IMR-90 (cell line): Measurements from ENCODE around the gene C10orf120. TPM values are rescaled to one million over a fixed set of nuclear protein-coding genes. Genes with fewer than 3 reads are reported as not detected.

ENCODE experiments used
- ATAC-seq: fragments of 200-7000 bp; cut with Tn5 transposase; 2 replicates; pipeline ENCODE4 v1.9.1; 2020; ENCODE audit warnings: low read depth, mild to moderate bottlenecking, moderate library complexity
- BruUV-seq: library from RNA; stranded (reverse); fragments of 400-500 nt; replicated peaks from 2 replicates; lab custom pipeline; 2021; lab: Mats Ljungman, UMichigan
- CTCF ChIA-PET: fragments of 300-600 bp; formaldehyde crosslinking; extraction: SDS; loops from one replicate; lab custom pipeline; 2021; ENCODE audit warnings: antibody characterized with exemption; lab: Yijun Ruan, JAX
- POLR2A ChIA-PET: fragments of 300-600 bp; sonication (Branson Sonifier 250); formaldehyde crosslinking; loops from one replicate; lab custom pipeline; 2022; ENCODE audit warnings: antibody characterized with exemption; ENCODE audit not compliant: unreplicated experiment; lab: Charles Lee
- DNase-seq: peaks from one replicate; pipeline ENCODE4 v3.0.0; 2013
- H2AFZ ChIP-seq: replicated peaks from 2 replicates; pipeline ENCODE3; 2013; ENCODE audit warnings: low read length, mild to moderate bottlenecking; ENCODE audit not compliant: poor library complexity
- H2AK5ac ChIP-seq: 2 replicates; pipeline ENCODE4 v1.6.1; 2013; ENCODE audit warnings: low read depth, low read length, inconsistent platforms
- H2AK9ac ChIP-seq: replicated peaks from 2 replicates; pipeline ENCODE3; 2013; ENCODE audit warnings: mild to moderate bottlenecking, low read depth, low read length, moderate library complexity; ENCODE audit not compliant: poor library complexity
- H2BK120ac ChIP-seq: 2 replicates; pipeline ENCODE4 v1.6.1; 2013; ENCODE audit warnings: low read depth, low read length, inconsistent platforms
- H2BK15ac ChIP-seq: 3 replicates; pipeline ENCODE4 v1.6.1; 2013; ENCODE audit warnings: low read depth, low read length, inconsistent platforms
- H2BK20ac ChIP-seq: 2 replicates; pipeline ENCODE4 v1.6.1; 2013; ENCODE audit warnings: low read depth, mild to moderate bottlenecking, inconsistent platforms, low read length, moderate library complexity
- H2BK5ac ChIP-seq: 2 replicates; pipeline ENCODE4 v1.6.1; 2013; ENCODE audit warnings: mild to moderate bottlenecking, low read depth, low read length, inconsistent platforms; ENCODE audit not compliant: poor library complexity, severe bottlenecking
- H3K14ac ChIP-seq: replicated peaks from 2 replicates; pipeline ENCODE4 v1.6.1; 2013; ENCODE audit warnings: low read depth, low read length, inconsistent platforms
- H3K18ac ChIP-seq: 2 replicates; pipeline ENCODE4 v1.6.1; 2013; ENCODE audit warnings: low read depth, low read length, control low read depth
- H3K23ac ChIP-seq: 2 replicates; pipeline ENCODE4 v1.6.1; 2013; ENCODE audit warnings: low read depth, low read length, inconsistent platforms
- H3K27ac ChIP-seq: 2 replicates; pipeline ENCODE4 v1.5.1; 2013; ENCODE audit warnings: mild to moderate bottlenecking, control low read depth, low read length; ENCODE audit not compliant: insufficient read depth
- H3K27me3 ChIP-seq: 2 replicates; pipeline ENCODE4 v1.6.1; 2013; ENCODE audit warnings: low read length; ENCODE audit not compliant: control insufficient read depth, insufficient read depth
- H3K36me3 ChIP-seq: 2 replicates; pipeline ENCODE4 v1.6.1; 2013; ENCODE audit warnings: low read length, mixed read lengths; ENCODE audit not compliant: control insufficient read depth, insufficient read depth
- H3K4ac ChIP-seq: 2 replicates; pipeline ENCODE4 v1.6.1; 2013; ENCODE audit warnings: low read depth, low read length, inconsistent platforms
- H3K4me1 ChIP-seq: 2 replicates; pipeline ENCODE4 v1.6.1; 2013; ENCODE audit warnings: low read length, mixed read lengths; ENCODE audit not compliant: control insufficient read depth, insufficient read depth
- H3K4me2 ChIP-seq: 2 replicates; pipeline ENCODE4 v1.6.1; 2013; ENCODE audit warnings: low read depth, mild to moderate bottlenecking, control low read depth, low read length, moderate library complexity
- H3K4me3 ChIP-seq: 2 replicates; pipeline ENCODE4 v1.5.1; 2013; ENCODE audit warnings: low read depth, mild to moderate bottlenecking, control low read depth, low read length, moderate library complexity; ENCODE audit not compliant: insufficient read depth
- H3K56ac ChIP-seq: 2 replicates; pipeline ENCODE4 v1.6.1; 2013; ENCODE audit warnings: low read length, inconsistent platforms; ENCODE audit not compliant: insufficient read depth; ENCODE audit errors: extremely low read depth
- H3K79me1 ChIP-seq, 2 experiments: 2 replicates each; pipeline ENCODE4 v1.6.1; 2013; ENCODE audit warnings: low read length in 2 of 2, inconsistent platforms in 1 of 2, low read depth in 1 of 2
- H3K9ac ChIP-seq: 2 replicates; pipeline ENCODE4 v1.6.1; 2013; ENCODE audit warnings: low read depth, low read length, control low read depth
- H3K9me1 ChIP-seq: 2 replicates; pipeline ENCODE4 v1.6.1; 2013; ENCODE audit warnings: low read length, inconsistent platforms; ENCODE audit not compliant: insufficient read depth
- H3K9me3 ChIP-seq: 2 replicates; pipeline ENCODE4 v1.6.1; 2013; ENCODE audit warnings: low read length; ENCODE audit not compliant: control insufficient read depth, insufficient read depth
- H4K20me1 ChIP-seq: 2 replicates; pipeline ENCODE4 v1.6.1; 2013; ENCODE audit warnings: low read length, inconsistent platforms; ENCODE audit not compliant: insufficient read depth
- H4K5ac ChIP-seq: 2 replicates; pipeline ENCODE4 v1.6.1; 2013; ENCODE audit warnings: mild to moderate bottlenecking, low read depth, low read length, control low read depth
- H4K8ac ChIP-seq, 2 experiments: 2 replicates each; pipeline ENCODE4 v1.6.1; 2013; ENCODE audit warnings: low read depth in 2 of 2, low read length in 2 of 2, control low read depth in 1 of 2, inconsistent platforms in 1 of 2
- H4K91ac ChIP-seq: 2 replicates; pipeline ENCODE4 v1.6.1; 2013; ENCODE audit warnings: low read depth, low read length, inconsistent platforms; ENCODE audit not compliant: insufficient read depth
- BHLHE40 ChIP-seq: fragments of 150-350 bp; IDR thresholded peaks from 2 replicates; pipeline ENCODE4 v1.6.1; 2016; ENCODE audit warnings: mild to moderate bottlenecking, low read depth, low read length
- CEBPB ChIP-seq: IDR thresholded peaks from 2 replicates; pipeline ENCODE4 v1.6.1; 2012; ENCODE audit warnings: low read depth, low read length, improper control_type of control experiment
- CHD1 ChIP-seq: IDR thresholded peaks from 2 replicates; pipeline ENCODE4 v1.6.1; 2012; ENCODE audit warnings: low read depth, low read length, improper control_type of control experiment
- CTCF ChIP-seq: conservative IDR thresholded peaks from 2 replicates; pipeline ENCODE4 v1.5.1; 2012; ENCODE audit warnings: mild to moderate bottlenecking, low read depth, low read length, improper control_type of control experiment
- ELK1 ChIP-seq: fragments of 150-350 bp; IDR thresholded peaks from 2 replicates; pipeline ENCODE4 v1.6.1; 2016; ENCODE audit warnings: low read depth, mild to moderate bottlenecking, low read length, moderate library complexity, borderline replicate concordance
- FOS ChIP-seq: fragments of 150-350 bp; IDR thresholded peaks from 2 replicates; pipeline ENCODE4 v1.6.1; 2016; ENCODE audit warnings: low read depth, low read length
- MAFK ChIP-seq: IDR thresholded peaks from 2 replicates; pipeline ENCODE4 v1.6.1; 2012; ENCODE audit warnings: low read depth, low read length, improper control_type of control experiment
- MAZ ChIP-seq: IDR thresholded peaks from 2 replicates; pipeline ENCODE4 v1.6.1; 2012; ENCODE audit warnings: low read depth, mild to moderate bottlenecking, low read length, improper control_type of control experiment, moderate library complexity, borderline replicate concordance
- MXI1 ChIP-seq: IDR thresholded peaks from 2 replicates; pipeline ENCODE4 v1.6.1; 2012; ENCODE audit warnings: low read depth, mild to moderate bottlenecking, low read length, moderate library complexity, borderline replicate concordance
- NFE2L2 ChIP-seq: fragments of 150-350 bp; IDR thresholded peaks from 2 replicates; pipeline ENCODE4 v1.6.1; 2016; ENCODE audit warnings: low read depth, mild to moderate bottlenecking, low read length
- POLR2A ChIP-seq: IDR thresholded peaks from 2 replicates; pipeline ENCODE4 v1.6.1; 2012; ENCODE audit warnings: mild to moderate bottlenecking, low read depth, low read length
- RAD21 ChIP-seq: IDR thresholded peaks from 2 replicates; pipeline ENCODE4 v1.6.1; 2012; ENCODE audit warnings: low read length, improper control_type of control experiment
- RCOR1 ChIP-seq: IDR thresholded peaks from 2 replicates; pipeline ENCODE4 v1.6.1; 2012; ENCODE audit warnings: mild to moderate bottlenecking, low read length, improper control_type of control experiment; ENCODE audit not compliant: insufficient replicate concordance
- RFX5 ChIP-seq: IDR thresholded peaks from 2 replicates; pipeline ENCODE4 v1.8.0; 2012; ENCODE audit warnings: low read depth, mild to moderate bottlenecking, low read length, moderate library complexity
- SMC3 ChIP-seq: fragments of 150-350 bp; IDR thresholded peaks from 2 replicates; pipeline ENCODE4 v1.6.1; 2016; ENCODE audit warnings: low read depth, mild to moderate bottlenecking, antibody characterized with exemption, low read length, moderate library complexity
- USF2 ChIP-seq: fragments of 150-350 bp; IDR thresholded peaks from 2 replicates; pipeline ENCODE4 v1.6.1; 2017; ENCODE audit warnings: mild to moderate bottlenecking, antibody characterized with exemption, low read length, low read depth
- WGBS, 2 experiments: methylation state at CpG; one replicate each; pipeline versions ENCODE4 v1.1.5 to v1.1.7; 2013; ENCODE audit warnings: missing lambda C conversion rate in 2 of 2; ENCODE audit not compliant: insufficient read length in 1 of 2; ENCODE audit errors: extremely low coverage in 2 of 2; 5-methylcytosine and 5-hydroxymethylcytosine counted together
- dilution Hi-C: fragments of 300-500 bp; cut with HindIII; formaldehyde crosslinking; loops from one replicate; pipeline ENCODE4 v1.14.3; 2018; ENCODE audit warnings: low sequenced_read_pairs; ENCODE audit not compliant: unreplicated experiment
- in situ Hi-C: fragments of 300-500 bp; cut with MboI; formaldehyde crosslinking; loops from 3 replicates; pipeline ENCODE4 v1.14.3; 2019; ENCODE audit warnings: low sequenced_read_pairs, inconsistent platforms, mixed read lengths
- intact Hi-C: fragments of 100-400 bp; cut with micrococcal nuclease; formaldehyde crosslinking; loops from 2 replicates; pipeline ENCODE4 v1.10.0; 2022
- polyA plus RNA-seq, 3 experiments: library from polyadenylated mRNA; depleted of rRNA; stranded (reverse); fragments of >200 nt; gene quantifications; 2 replicates each; pipeline ENCODE4 v1.2.3, GENCODE V29; 2012; ENCODE audit warnings: low replicate concordance in 1 of 3
- total RNA-seq: library from RNA; depleted of rRNA; stranded (reverse); fragments of >200 nt; gene quantifications from 2 replicates; pipeline ENCODE4 v1.2.3, GENCODE V29; 2012

Gene C10orf120
- total and polyA plus RNA-seq, 2 of the 4 experiments (the other 2 are of a cell fraction), result not detected

GRCh38 chr10:122725006-122725405, 25.4 kb upstream of the C10orf120 start:
- ChIA-PET CTCF (no interaction called here), POLR2A (no interaction called here)
- DNase-seq, result no peak

More at GRCh38 chr10:122725006-122725405, 25.4 kb upstream of the C10orf120 start:
- no peak overlapping the region for H3K18ac ChIP-seq
- no peak for ATAC-seq
- no peak overlapping the region for H3K4me3 ChIP-seq
- 64 to 100% methylated on average over 1 of the region's 1 CpG for WGBS, 2 experiments
- intact Hi-C loops, result no loop called here
- H4K91ac ChIP-seq, result no peak overlapping the region
- no peak overlapping the region for H2AFZ ChIP-seq
- H4K8ac ChIP-seq, result no peak overlapping the region
- no peak overlapping the region for H3K23ac ChIP-seq
- no peaks in the 10 kb centered on the region for H3K9me3 ChIP-seq
- no peak overlapping the region for H2AK5ac ChIP-seq
- no peak overlapping the region for H2BK120ac ChIP-seq
- no peaks in the 10 kb centered on the region for H3K79me1 ChIP-seq
- H3K27ac ChIP-seq, result no peak overlapping the region
- no peaks in the 10 kb centered on the region for H3K36me3 ChIP-seq
- H3K14ac ChIP-seq, result no peak overlapping the region
- no TSS peak for BruUV-seq
- in situ Hi-C loops, result no loop called here
- TF ChIP-seq POLR2A (no peak), MAFK (no peak), CHD1 (no peak), MAZ (no peak), CEBPB (no peak), USF2 (no peak), BHLHE40 (no peak), RCOR1 (no peak), RFX5 (no peak), RAD21 (no peak), ELK1 (no peak), SMC3 (no peak), FOS (no peak), MXI1 (no peak), CTCF (no peak), NFE2L2 (no peak)
- no peak overlapping the region for H3K4ac ChIP-seq
- dilution Hi-C loops, result no loop called here
- H3K27me3 ChIP-seq, result no peaks in the 10 kb centered on the region
- H4K20me1 ChIP-seq, result no peaks in the 10 kb centered on the region
- H3K9ac ChIP-seq, result no peak overlapping the region
- no peak overlapping the region for H4K5ac ChIP-seq
- no peaks in the 10 kb centered on the region for H3K4me1 ChIP-seq
- no peak overlapping the region for H2BK15ac ChIP-seq
- peak overlapping the region; percentile 78 for H2BK5ac ChIP-seq
- H3K9me1 ChIP-seq, result no peaks in the 10 kb centered on the region
- no peak overlapping the region for H2AK9ac ChIP-seq
- H3K4me2 ChIP-seq, result no peak overlapping the region
- no peak overlapping the region for H2BK20ac ChIP-seq
- no peak overlapping the region for H3K56ac ChIP-seq
